Endodermal cell (in vitro differentiated cells): ENCODE data around the gene HELQ. TPM values are rescaled to one million over a fixed set of nuclear protein-coding genes. Genes with fewer than 3 reads are reported as not detected.

ENCODE experiments used
- DNase-seq: peaks from one replicate; pipeline ENCODE4 v3.0.0-alpha.2; 2017
- H3K27ac ChIP-seq: 2 replicates; pipeline ENCODE4 v1.5.1; 2013; ENCODE audit warnings: mild to moderate bottlenecking, low read depth, low read length, moderate library complexity
- H3K27me3 ChIP-seq: 2 replicates; pipeline ENCODE4 v1.6.1; 2013; ENCODE audit warnings: mild to moderate bottlenecking, low read length, moderate library complexity; ENCODE audit not compliant: insufficient read depth, control insufficient read depth, poor library complexity, severe bottlenecking
- H3K36me3 ChIP-seq: 2 replicates; pipeline ENCODE4 v1.7.0; 2013; ENCODE audit warnings: mild to moderate bottlenecking, low read length, moderate library complexity; ENCODE audit not compliant: control insufficient read depth, insufficient read depth
- H3K4me1 ChIP-seq: one replicate; pipeline ENCODE4 v1.7.0; 2013; ENCODE audit warnings: low read length; ENCODE audit not compliant: control insufficient read depth, insufficient read depth
- H3K4me3 ChIP-seq: 2 replicates; pipeline ENCODE4 v1.5.1; 2013; ENCODE audit warnings: mild to moderate bottlenecking, low read length, moderate library complexity
- H3K9ac ChIP-seq: 2 replicates; pipeline ENCODE4 v1.6.1; 2013; ENCODE audit warnings: mild to moderate bottlenecking, low read length, moderate library complexity; ENCODE audit not compliant: poor library complexity, severe bottlenecking; ENCODE audit errors: extremely low read depth
- H3K9me3 ChIP-seq: 2 replicates; pipeline ENCODE4 v1.6.1; 2013; ENCODE audit warnings: mild to moderate bottlenecking, low read length, moderate library complexity; ENCODE audit not compliant: control insufficient read depth
- H3K27ac Mint-ChIP-seq: 2 replicates; pipeline ENCODE4 v1.8.0; 2020; ENCODE audit warnings: mixed read lengths
- H3K27me3 Mint-ChIP-seq: 2 replicates; pipeline ENCODE4 v1.8.0; 2021; ENCODE audit warnings: mild to moderate bottlenecking, mixed read lengths; ENCODE audit not compliant: insufficient read depth
- H3K36me3 Mint-ChIP-seq: 2 replicates; pipeline ENCODE4 v1.8.0; 2020; ENCODE audit warnings: low read depth, mixed read lengths
- H3K4me1 Mint-ChIP-seq: 2 replicates; pipeline ENCODE4 v1.8.0; 2020; ENCODE audit warnings: mixed read lengths
- H3K4me3 Mint-ChIP-seq: 2 replicates; pipeline ENCODE4 v1.8.0; 2020; ENCODE audit warnings: mild to moderate bottlenecking, moderate library complexity, mixed read lengths
- H3K9me3 Mint-ChIP-seq: 2 replicates; pipeline ENCODE4 v1.8.0; 2020; ENCODE audit warnings: mild to moderate bottlenecking, mixed read lengths
- CTCF ChIP-seq: fragments of 200-600 bp; sonication (generic); conservative IDR thresholded peaks from 2 replicates; pipeline ENCODE4 v1.5.0; 2021; ENCODE audit warnings: antibody characterized with exemption, mild to moderate bottlenecking
- WGBS, 2 experiments: methylation state at CpG; one replicate each; pipeline versions ENCODE4 v1.1.5 to v1.1.7; 2013; ENCODE audit warnings: missing lambda C conversion rate in 2 of 2, mixed read lengths in 1 of 2; ENCODE audit not compliant: insufficient coverage in 1 of 2, insufficient read length in 1 of 2; 5-methylcytosine and 5-hydroxymethylcytosine counted together
- total RNA-seq, 2 donors: library from RNA; stranded (reverse); fragmentation: NEBNext Ultra II Directional in 1 of 2; extraction: Animal tissue kit (Norgen Biotek cat#: 25700) in 1 of 2; gene quantifications; 2 replicates in 1 of 2; 3 replicates in 1 of 2; pipeline ENCODE4 v1.2.1, GENCODE V29; 2021

Gene HELQ
- total RNA-seq, 2 donors from 2014 or later: 13.8 to 14.5 TPM

DNA sequence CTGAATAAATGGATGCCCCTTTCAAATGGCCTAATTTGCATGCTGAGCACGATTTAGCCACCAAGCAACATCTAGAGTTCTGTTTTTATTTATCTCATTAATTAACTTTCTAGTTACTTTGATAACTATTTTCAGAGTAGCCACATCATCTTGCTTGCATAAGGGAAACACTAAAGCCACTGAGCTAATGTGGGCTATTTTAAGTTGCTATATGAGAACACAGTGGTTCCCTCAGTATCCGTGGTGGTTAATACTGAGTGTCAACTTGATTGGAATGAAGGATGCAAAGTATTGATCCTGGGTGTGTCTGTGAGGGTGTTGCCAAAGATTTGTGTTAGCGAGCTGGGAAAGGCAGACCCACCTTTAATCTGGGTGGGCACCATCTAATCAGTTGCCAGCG is 95.6 kb downstream of the HELQ start:
- Histone ChIP-seq H3K27me3 (no peaks in the 10 kb centered on the region), H3K9me3 (no peaks in the 10 kb centered on the region), H3K9ac (no peak overlapping the region), H3K4me1 (no peaks in the 10 kb centered on the region), H3K27ac (no peak overlapping the region), H3K4me3 (no peak overlapping the region), H3K36me3 (no peaks in the 10 kb centered on the region)
- Mint-ChIP-seq H3K4me1 (peaks cover 3% of the 10 kb centered on the region), H3K27me3 (no peaks in the 10 kb centered on the region), H3K27ac (no peak overlapping the region), H3K4me3 (no peak overlapping the region), H3K36me3 (no peaks in the 10 kb centered on the region), H3K9me3 (no peaks in the 10 kb centered on the region)
- no peak for DNase-seq
- TF ChIP-seq CTCF: no peak
- 93 to 94% methylated on average over 2 to 4 of the region's 4 CpGs for WGBS, 2 experiments

DNA sequence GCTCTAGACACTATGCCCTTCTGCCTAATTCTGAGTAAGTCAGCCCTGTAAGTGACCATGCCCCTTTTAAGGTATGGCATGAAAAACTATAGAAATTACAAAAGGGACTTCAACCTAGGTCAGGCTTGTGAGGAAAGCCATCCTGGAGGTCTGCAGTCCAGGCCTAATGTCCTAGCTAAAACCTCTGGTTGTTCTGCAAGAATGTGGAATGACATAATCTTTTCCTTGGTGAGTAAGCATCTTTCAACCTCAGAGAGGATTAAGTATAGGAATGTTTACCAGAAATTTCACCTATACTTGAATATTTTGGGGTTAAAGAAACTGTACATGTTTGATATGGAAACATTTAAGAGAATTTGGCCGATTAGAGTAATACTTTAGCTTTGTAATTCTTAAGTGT is 97.2 kb downstream of the HELQ start:
- WGBS, 2 experiments: 75% methylated on average over 1 of the region's 1 CpG; no CpG with 5 or more reads in 1 of the 2 experiments
- Histone ChIP-seq H3K27me3 (no peaks in the 10 kb centered on the region), H3K36me3 (no peaks in the 10 kb centered on the region), H3K9me3 (peaks cover 6% of the 10 kb centered on the region), H3K27ac (no peak overlapping the region), H3K9ac (no peak overlapping the region), H3K4me1 (no peaks in the 10 kb centered on the region), H3K4me3 (no peak overlapping the region)
- no peaks in the 10 kb centered on the region for H3K36me3 Mint-ChIP-seq
- no peaks in the 10 kb centered on the region for H3K9me3 Mint-ChIP-seq
- H3K4me1 Mint-ChIP-seq: peaks cover 3% of the 10 kb centered on the region
- no peak for TF ChIP-seq CTCF
- H3K27me3 Mint-ChIP-seq: no peaks in the 10 kb centered on the region
- no peak overlapping the region for H3K4me3 Mint-ChIP-seq
- no peak for DNase-seq
- H3K27ac Mint-ChIP-seq: no peak overlapping the region

Other genes with a start within 250 kb of the HELQ start
- 10 to 100 TPM; 17.7 to 18.4 TPM for gene COQ2, start 171.0 kb downstream of the HELQ start, total RNA-seq
- gene HPSE, start 121.0 kb downstream of the HELQ start, total RNA-seq: 1 to 10 TPM; 1.1 to 2.7 TPM
- 10 to 100 TPM; 62.3 to 63.0 TPM for gene MRPS18C, start 235 bp upstream of the HELQ start, total RNA-seq
- gene ABRAXAS1, start 29.3 kb upstream of the HELQ start, total RNA-seq: 10 to 100 TPM; 26.0 to 26.6 TPM
- gene GPAT3, start 80.3 kb upstream of the HELQ start, total RNA-seq: 1 to 10 TPM in 1 of 2 donors, under 1 TPM in 1; 0.33 to 2.0 TPM